K562 (cell line): ENCODE results near the gene YLPM1. TPM values are rescaled to one million over a fixed set of nuclear protein-coding genes. Genes with fewer than 3 reads are reported as not detected.

Experiments
- FOS ChIP-seq: IDR thresholded peaks from 3 replicates; pipeline ENCODE4 v1.6.1; 2011; ENCODE audit not compliant: insufficient read length; ENCODE audit errors: extremely low read depth
- FOXP1 ChIP-seq: sonication (generic); formaldehyde crosslinking; IDR thresholded peaks from 2 replicates; pipeline ENCODE4 v1.8.0; 2022; ENCODE audit warnings: mild to moderate bottlenecking, missing genetic modification reagents
- GTF2E2 ChIP-seq: fragments of 200-800 bp; sonication (Bioruptor generic); IDR thresholded peaks from 2 replicates; pipeline ENCODE4 v1.6.1; 2016; ENCODE audit warnings: missing genetic modification characterization, missing compliant biosample characterization
- GTF3C2 ChIP-seq: IDR thresholded peaks from 3 replicates; pipeline ENCODE4 v1.6.1; 2011; ENCODE audit warnings: borderline replicate concordance, mild to moderate bottlenecking, moderate library complexity; ENCODE audit not compliant: insufficient read length; ENCODE audit errors: extremely low read depth
- IRF1 ChIP-seq: sonication (generic); formaldehyde crosslinking; IDR thresholded peaks from 2 replicates; pipeline ENCODE4 v1.8.0; 2022; ENCODE audit warnings: missing genetic modification reagents, mild to moderate bottlenecking, borderline replicate concordance
- MYBL2 ChIP-seq, 2 experiments: fragments of 450-650 bp in 1 of 2; sonication (generic) in 1 of 2; formaldehyde crosslinking in 1 of 2; IDR thresholded peaks; 2 replicates each; pipeline versions ENCODE4 v1.6.1 to v1.8.1; 2017 to 2022; ENCODE audit warnings: borderline replicate concordance in 1 of 2, inconsistent platforms in 1 of 2, low read depth in 1 of 2, mild to moderate bottlenecking in 1 of 2, missing genetic modification reagents in 1 of 2, moderate library complexity in 1 of 2
- NBN ChIP-seq: fragments of 450-650 bp; IDR thresholded peaks from 2 replicates; pipeline ENCODE4 v1.6.1; 2016; ENCODE audit warnings: low read depth, mild to moderate bottlenecking
- NFXL1 ChIP-seq: fragments of 450-650 bp; formaldehyde crosslinking; IDR thresholded peaks from 2 replicates; pipeline ENCODE4 v1.4.0; 2021; ENCODE audit warnings: mild to moderate bottlenecking
- RBM14 ChIP-seq: fragments of 200-400 bp; formaldehyde crosslinking; IDR thresholded peaks from 2 replicates; pipeline ENCODE4 v1.6.1; 2018; ENCODE audit warnings: low read depth, mild to moderate bottlenecking, low read length, moderate library complexity, borderline replicate concordance; ENCODE audit not compliant: insufficient read depth
- SMARCE1 ChIP-seq: fragments of 450-650 bp; IDR thresholded peaks from 2 replicates; pipeline ENCODE4 v1.7.1; 2016; ENCODE audit warnings: mild to moderate bottlenecking
- STAT5B ChIP-seq: fragments of 250-450 bp; sonication (Bioruptor Pico); IDR thresholded peaks from 2 replicates; pipeline ENCODE4 v1.8.0; 2021; ENCODE audit warnings: mild to moderate bottlenecking, inconsistent platforms
- TAF1 ChIP-seq: IDR thresholded peaks from 2 replicates; pipeline ENCODE4 v1.6.1; 2011; ENCODE audit warnings: mild to moderate bottlenecking, low read length, moderate library complexity; ENCODE audit not compliant: insufficient read depth, control insufficient read depth, severe bottlenecking; ENCODE audit errors: extremely low read depth
- TCF3 ChIP-seq: sonication (generic); formaldehyde crosslinking; IDR thresholded peaks from 2 replicates; pipeline ENCODE4 v1.4.0; 2020; ENCODE audit warnings: mild to moderate bottlenecking, missing genetic modification reagents
- TFAP4 ChIP-seq: sonication (generic); formaldehyde crosslinking; IDR thresholded peaks from 2 replicates; pipeline ENCODE4 v1.8.0; 2022; ENCODE audit warnings: missing genetic modification reagents, mild to moderate bottlenecking, moderate library complexity, borderline replicate concordance
- THAP7 ChIP-seq: fragments of 250-450 bp; sonication (Bioruptor Pico); IDR thresholded peaks from 2 replicates; pipeline ENCODE4 v1.5.0; 2021
- TSC22D4 ChIP-seq: fragments of 450-650 bp; IDR thresholded peaks from 2 replicates; pipeline ENCODE4 v1.6.1; 2016; ENCODE audit warnings: missing genetic modification characterization, missing biosample characterization, control low read depth
- ZBTB26 ChIP-seq: fragments of 450-650 bp; formaldehyde crosslinking; IDR thresholded peaks from 2 replicates; pipeline ENCODE4 v1.4.0; 2022; ENCODE audit warnings: missing genetic modification characterization
- ZBTB7A ChIP-seq: IDR thresholded peaks from 2 replicates; pipeline ENCODE4 v1.6.1; 2011; ENCODE audit warnings: low read depth, mild to moderate bottlenecking, low read length, moderate library complexity, borderline replicate concordance; ENCODE audit not compliant: control insufficient read depth
- ZNF253 ChIP-seq: fragments of 250-450 bp; sonication (Bioruptor Pico); conservative IDR thresholded peaks from 2 replicates; pipeline ENCODE4 v1.6.1; 2021; ENCODE audit warnings: mild to moderate bottlenecking
- ZNF3 ChIP-seq: fragments of 250-450 bp; sonication (Bioruptor Pico); IDR thresholded peaks from 2 replicates; pipeline ENCODE4 v1.5.0; 2021; ENCODE audit warnings: mild to moderate bottlenecking, moderate library complexity
- polyA plus RNA-seq, 8 experiments: library from polyadenylated mRNA; depleted of rRNA in 4 of 8; stranded (reverse) in 5 of 8; unstranded in 3 of 8; fragments of >200 nt; fragmentation: Nextera tagmentation in 2 of 8; fragmentation: Illumina TruSeq in 1 of 8; extraction: Ambion mirVana in 2 of 8; extraction: Trizol in 1 of 8; gene quantifications; 2 replicates each; pipeline versions ENCODE4 v1.2.1 to v1.2.3, GENCODE V29; 2011 to 2014; ENCODE audit warnings: inconsistent platforms in 1 of 8, missing spikeins in 1 of 8
- total RNA-seq, 7 experiments: library from RNA; depleted of rRNA in 6 of 7; stranded (reverse); fragments of >200 nt in 6 of 7; fragmentation: Illumina TruSeq in 2 of 7; extraction: Trizol in 2 of 7; gene quantifications; 2 replicates each; pipeline versions ENCODE4 v1.2.1 to v1.2.3, GENCODE V29; 2011 to 2021; ENCODE audit warnings: low replicate concordance in 1 of 7

Gene YLPM1
- total and polyA plus RNA-seq, 9 of the 15 experiments (the other 6 are each of a cell fraction or from before 2014, with no cell fraction given), result 7.2 to 32.7 (median 14.6) TPM

- TF ChIP-seq ZBTB26 (CRISPR knock-in tag), result no peak
- TF ChIP-seq TAF1, result peak; percentile 61
- TF ChIP-seq NBN, result peak; percentile 61; the same call in 1 of the 2 replicates
- no peak for TF ChIP-seq FOXP1 (CRISPR knock-in tag)
- TF ChIP-seq ZNF3, result no peak
- TF ChIP-seq FOS, result no peak
- TF ChIP-seq THAP7, result no peak
- TF ChIP-seq TCF3, result no peak
- no peak for TF ChIP-seq GTF2E2 (tag)
- TF ChIP-seq TFAP4, result no peak; the same call in 1 of the 2 replicates
- TF ChIP-seq IRF1 (CRISPR knock-in tag), result no peak
- no peak for TF ChIP-seq SMARCE1
- no peak for TF ChIP-seq TSC22D4
- peak; percentile 56; the same call in 1 of the 2 replicates for TF ChIP-seq MYBL2 (IDR thresholded peaks at IDR 0.05; ENCODE audit: low read depth)
- no peak for TF ChIP-seq MYBL2 (CRISPR knock-in tag; IDR thresholded peaks at IDR 0.05; ENCODE audit: borderline replicate concordance)
- no peak for TF ChIP-seq GTF3C2
- no peak for TF ChIP-seq ZNF253 (CRISPR knock-in tag)
- no peak for TF ChIP-seq RBM14
- TF ChIP-seq ZBTB7A, result no peak
- TF ChIP-seq NFXL1 (CRISPR knock-in tag), result no peak
- TF ChIP-seq STAT5B, result no peak
Observed at GRCh38 chr14:74762917-74763802, at the start of gene YLPM1 (continued).
